H1 (cell line): ENCODE measurements around the gene POLR2C. TPM values are rescaled to one million over a fixed set of nuclear protein-coding genes. Genes with fewer than 3 reads are reported as not detected.

Experiments used
- CTCF ChIA-PET: fragments of 300-600 bp; sonication (Branson Sonifier 250); formaldehyde crosslinking; loops from one replicate; lab custom pipeline; 2021; ENCODE audit not compliant: partially characterized antibody; lab: Charles Lee
- POLR2A ChIA-PET: fragments of 300-600 bp; sonication (Branson Sonifier 250); formaldehyde crosslinking; loops from one replicate; lab custom pipeline; 2021; ENCODE audit warnings: inconsistent platforms; ENCODE audit not compliant: partially characterized antibody; lab: Charles Lee
- DNase-seq, 2 experiments: peaks; one replicate each; pipeline versions ENCODE4 v3.0.0 to v3.0.0-alpha.2; 2010 to 2022; ENCODE audit warnings: low spot score in 2 of 2, low read depth in 1 of 2, mixed read lengths in 1 of 2
- FAIRE-seq: peaks from 2 replicates; lab custom pipeline; 2011; peaks lifted over from hg19 to GRCh38; lab: Jason Lieb, UNC
- H2AFZ ChIP-seq: 2 replicates; pipeline ENCODE4 v1.8.1; 2012; ENCODE audit warnings: low read length, inconsistent platforms
- H2AK5ac ChIP-seq: 2 replicates; pipeline ENCODE4 v1.6.1; 2013; ENCODE audit warnings: low read depth, low read length
- H2BK120ac ChIP-seq: replicated peaks from 2 replicates; pipeline ENCODE3; 2013; ENCODE audit warnings: low read depth, low read length, inconsistent platforms
- H2BK12ac ChIP-seq: 2 replicates; pipeline ENCODE4 v1.6.1; 2013; ENCODE audit warnings: low read depth, low read length
- H2BK15ac ChIP-seq: 2 replicates; pipeline ENCODE4 v1.6.1; 2013; ENCODE audit warnings: low read length
- H2BK20ac ChIP-seq: 2 replicates; pipeline ENCODE4 v1.6.1; 2013; ENCODE audit warnings: low read length
- H2BK5ac ChIP-seq: 2 replicates; pipeline ENCODE4 v1.6.1; 2013; ENCODE audit warnings: low read depth, low read length
- H3K14ac ChIP-seq: 2 replicates; pipeline ENCODE4 v1.6.1; 2013; ENCODE audit warnings: inconsistent platforms; ENCODE audit not compliant: insufficient read length
- H3K18ac ChIP-seq: 2 replicates; pipeline ENCODE4 v1.6.1; 2013; ENCODE audit warnings: low read length; ENCODE audit errors: extremely low read depth
- H3K23ac ChIP-seq: 2 replicates; pipeline ENCODE4 v1.6.1; 2013; ENCODE audit warnings: inconsistent platforms; ENCODE audit not compliant: insufficient read length
- H3K23me2 ChIP-seq: 2 replicates; pipeline ENCODE4 v1.6.1; 2013; ENCODE audit warnings: low read depth, low read length
- H3K27ac ChIP-seq: 2 replicates; pipeline ENCODE4 v1.6.1; 2011; ENCODE audit warnings: low read depth, low read length, inconsistent platforms
- H3K27me3 ChIP-seq, 4 experiments: replicated peaks in 1 of 4; 1 replicate in 1 of 4; 2 replicates in 3 of 4; pipeline versions ENCODE4 v1.6.1 to v1.8.1; 2011 to 2013; ENCODE audit warnings: low read length in 3 of 4, mild to moderate bottlenecking in 3 of 4, inconsistent platforms in 2 of 4, mixed read lengths in 2 of 4, moderate library complexity in 1 of 4; ENCODE audit not compliant: control insufficient read depth in 3 of 4, insufficient read depth in 3 of 4; ENCODE audit errors: extremely low read depth in 1 of 4
- H3K36me3 ChIP-seq, 4 experiments: 2 replicates each; pipeline versions ENCODE4 v1.6.1 to v1.8.1; 2011 to 2013; ENCODE audit warnings: mild to moderate bottlenecking in 4 of 4, low read length in 3 of 4, moderate library complexity in 2 of 4, control low read depth in 1 of 4, inconsistent platforms in 1 of 4; ENCODE audit not compliant: insufficient read depth in 4 of 4, control insufficient read depth in 2 of 4
- H3K4ac ChIP-seq: replicated peaks from 2 replicates; pipeline ENCODE3; 2013; ENCODE audit warnings: low read length, low read depth, mixed read lengths, inconsistent platforms; ENCODE audit not compliant: insufficient read length
- H3K4me1 ChIP-seq, 4 experiments: replicated peaks in 1 of 4; 1 replicate in 1 of 4; 2 replicates in 3 of 4; pipeline versions ENCODE4 v1.6.1 to v1.8.1; 2011 to 2013; ENCODE audit warnings: low read length in 3 of 4, inconsistent platforms in 2 of 4, mixed read lengths in 1 of 4; ENCODE audit not compliant: insufficient read depth in 4 of 4, control insufficient read depth in 3 of 4
- H3K4me2 ChIP-seq, 2 experiments: 2 replicates each; pipeline versions ENCODE4 v1.6.1 to v1.8.1; 2011 to 2013; ENCODE audit warnings: low read depth in 2 of 2, low read length in 2 of 2, control low read depth in 1 of 2, inconsistent platforms in 1 of 2, mild to moderate bottlenecking in 1 of 2; ENCODE audit not compliant: insufficient read depth in 1 of 2
- H3K4me3 ChIP-seq, 4 experiments: fragments of 200-600, 300-600 bp in 1 of 4; sonication (generic), shearing (Covaris generic), sonication (Bioruptor Twin) in 1 of 4; 2 replicates each; pipeline versions ENCODE4 v1.5.1 to v1.8.1; 2011 to 2016; ENCODE audit warnings: low read length in 4 of 4, low read depth in 3 of 4, control low read depth in 2 of 4, inconsistent platforms in 2 of 4, mild to moderate bottlenecking in 2 of 4, mixed read lengths in 1 of 4, moderate library complexity in 1 of 4; ENCODE audit not compliant: insufficient read depth in 2 of 4; ENCODE audit errors: extremely low read depth in 1 of 4
- H3K56ac ChIP-seq: replicated peaks from 2 replicates; pipeline ENCODE3; 2013; ENCODE audit warnings: low read depth, mild to moderate bottlenecking, mixed read lengths, low read length, inconsistent platforms; ENCODE audit not compliant: insufficient read length
- H3K79me1 ChIP-seq: 2 replicates; pipeline ENCODE4 v1.6.1; 2013; ENCODE audit warnings: low read depth, low read length, control low read depth
- H3K79me2 ChIP-seq, 2 experiments: 2 replicates each; pipeline versions ENCODE4 v1.6.1 to v1.8.1; 2012 to 2013; ENCODE audit warnings: low read length in 2 of 2, mild to moderate bottlenecking in 2 of 2, inconsistent platforms in 1 of 2; ENCODE audit not compliant: insufficient read depth in 2 of 2, control insufficient read depth in 1 of 2
- H3K9ac ChIP-seq, 4 experiments: replicated peaks in 1 of 4; 1 replicate in 1 of 4; 2 replicates in 3 of 4; pipeline versions ENCODE4 v1.6.1 to v1.8.1; 2011 to 2013; ENCODE audit warnings: low read depth in 3 of 4, low read length in 3 of 4, control low read depth in 2 of 4, mild to moderate bottlenecking in 2 of 4, moderate library complexity in 2 of 4, inconsistent platforms in 1 of 4; ENCODE audit errors: extremely low read depth in 1 of 4
- H3K9me3 ChIP-seq, 2 experiments: 2 replicates each; pipeline versions ENCODE4 v1.6.1 to v1.8.1; 2012 to 2013; ENCODE audit warnings: mild to moderate bottlenecking in 2 of 2, moderate library complexity in 2 of 2, control low read depth in 1 of 2, inconsistent platforms in 1 of 2, low read depth in 1 of 2, low read length in 1 of 2, mixed read lengths in 1 of 2; ENCODE audit not compliant: insufficient read depth in 2 of 2
- H4K20me1 ChIP-seq, 2 experiments: replicated peaks in 1 of 2; 2 replicates each; pipeline versions ENCODE3 to v1.8.1; 2011 to 2013; ENCODE audit warnings: inconsistent platforms in 2 of 2, low read length in 2 of 2, mild to moderate bottlenecking in 1 of 2; ENCODE audit not compliant: insufficient read depth in 2 of 2, control insufficient read depth in 1 of 2
- H4K5ac ChIP-seq: 2 replicates; pipeline ENCODE4 v1.6.1; 2013; ENCODE audit warnings: low read length, low read depth, mixed read lengths, inconsistent platforms; ENCODE audit not compliant: insufficient read length
- H4K8ac ChIP-seq: 2 replicates; pipeline ENCODE4 v1.8.0; 2013; ENCODE audit warnings: mild to moderate bottlenecking, moderate library complexity, low read length, inconsistent platforms; ENCODE audit not compliant: insufficient read depth; ENCODE audit errors: extremely low read depth
- H4K91ac ChIP-seq: replicated peaks from 2 replicates; pipeline ENCODE3; 2013; ENCODE audit warnings: low read length, mixed read lengths, inconsistent platforms; ENCODE audit not compliant: insufficient read length
- ATF2 ChIP-seq: IDR thresholded peaks from 2 replicates; pipeline ENCODE4 v1.6.1; 2012; ENCODE audit warnings: low read length, inconsistent platforms
- CTBP2 ChIP-seq: IDR thresholded peaks from 2 replicates; pipeline ENCODE4 v1.7.0; 2011; ENCODE audit warnings: borderline replicate concordance, mild to moderate bottlenecking, moderate library complexity, mixed read lengths, low read length; ENCODE audit not compliant: insufficient read depth, insufficient read length
- HDAC2 ChIP-seq, 2 experiments: fragments of 300-600 bp in 1 of 2; sonication (generic) in 1 of 2; IDR thresholded peaks; 2 replicates each; pipeline ENCODE4 v1.6.1; 2011 to 2012; ENCODE audit warnings: low read depth in 2 of 2, low read length in 2 of 2, mild to moderate bottlenecking in 2 of 2, moderate library complexity in 2 of 2, borderline replicate concordance in 1 of 2, inconsistent platforms in 1 of 2
- KDM1A ChIP-seq: fragments of 200-600, 300-600 bp; sonication (generic); IDR thresholded peaks from 2 replicates; pipeline ENCODE4 v1.7.1; 2016; ENCODE audit warnings: mild to moderate bottlenecking, low read length, borderline replicate concordance
- NANOG ChIP-seq: IDR thresholded peaks from 2 replicates; pipeline ENCODE4 v1.6.1; 2011; ENCODE audit warnings: low read length, low read depth, mild to moderate bottlenecking, inconsistent platforms; ENCODE audit not compliant: insufficient read depth, poor library complexity, severe bottlenecking
- RAD21 ChIP-seq, 2 experiments: IDR thresholded peaks in 1 of 2; conservative IDR thresholded peaks in 1 of 2; 2 replicates each; pipeline ENCODE4 v1.6.1; 2011; ENCODE audit warnings: low read depth in 2 of 2, low read length in 2 of 2, improper control_type of control experiment in 1 of 2, inconsistent platforms in 1 of 2, mild to moderate bottlenecking in 1 of 2, moderate library complexity in 1 of 2
- whole genome bisulfite sequencing, 2 experiments: shearing (Covaris generic) in 1 of 2; methylation state at CpG; one replicate each; pipeline versions ENCODE4 v1.1.6 to v1.1.7; 2013 to 2015; ENCODE audit warnings: low lambda C conversion rate in 2 of 2, mixed read lengths in 2 of 2, inconsistent platforms in 1 of 2, low coverage in 1 of 2, missing lambda C conversion rate in 1 of 2; ENCODE audit not compliant: insufficient replicate concordance in 2 of 2, insufficient coverage in 1 of 2, insufficient read length in 1 of 2; ENCODE audit errors: extremely low coverage in 1 of 2, missing lambda C conversion rate in 1 of 2; 5-methylcytosine and 5-hydroxymethylcytosine counted together
- polyA plus RNA-seq, 7 experiments: library from polyadenylated mRNA; depleted of rRNA in 3 of 7; stranded (reverse) in 5 of 7; unstranded in 2 of 7; fragments of >200 nt in 5 of 7; fragments of 200-250 nt in 2 of 7; gene quantifications; 1 replicate in 5 of 7; 2 replicates in 1 of 7; 4 replicates in 1 of 7; pipeline versions ENCODE4 v1.2.1 to v1.2.3, GENCODE V29; 2011 to 2013; ENCODE audit warnings: missing spikeins in 2 of 7, mixed read lengths in 2 of 7
- total RNA-seq: library from RNA; stranded (reverse); fragmentation: NEBNext Ultra II Directional; extraction: Animal tissue kit (Norgen Biotek cat#: 25700); gene quantifications from 2 replicates; pipeline ENCODE4 v1.2.1, GENCODE V29; 2021

Gene POLR2C
- total and polyA plus RNA-seq, 2 of the 8 experiments (the other 6 are each of a cell fraction or from before 2014, with no cell fraction given), result 72.5 to 132 TPM

GRCh38 chr16:57419506-57419905 is 43.0 kb upstream of the POLR2C start:
- Histone ChIP-seq H3K27ac (no peak overlapping the region), H2BK15ac (no peak overlapping the region), H3K36me3 (no peaks in the 10 kb centered on the region), H3K4me2 (no peak overlapping the region), H4K5ac (no peak overlapping the region), H2BK20ac (no peak overlapping the region), H2BK5ac (no peak overlapping the region), H4K20me1 (no peaks in the 10 kb centered on the region), H2BK120ac (no peak overlapping the region), H2AFZ (0 out of 2 replicates have a peak overlapping the region, but pooled peaks have one; percentile 85), H3K79me1 (no peaks in the 10 kb centered on the region), H2AK5ac (no peak overlapping the region), H3K9ac (no peak overlapping the region), H3K23me2 (0 out of 2 replicates have a peak, but pooled peaks cover 3% of the 10 kb centered on the region), H3K18ac (no peak overlapping the region), H3K4ac (no peak overlapping the region), H2BK12ac (no peak overlapping the region), H3K14ac (no peak overlapping the region), H3K79me2 (no peaks in the 10 kb centered on the region), H3K23ac (no peak overlapping the region), H4K91ac (no peak overlapping the region), H3K9me3 (no peaks in the 10 kb centered on the region), H3K4me1 (peaks cover 0 to 12% (median 7%) of the 10 kb centered on the region in 4 experiments; a peak in 6 of 7 replicates), H3K56ac (no peak overlapping the region), H3K4me3 (no peak overlapping the region), H4K8ac (no peak overlapping the region), H3K27me3 (no peaks in the 10 kb centered on the region)
- DNase-seq, result no peak
- no peak for TF ChIP-seq CTBP2
- no peak for TF ChIP-seq RAD21 (IDR thresholded peaks at IDR 0.05 in 1 of 2, conservative IDR thresholded peaks at IDR 0.05 in 1 of 2; ENCODE audit: low read depth in 2 of 2, low read length in 2 of 2)
- no peak for TF ChIP-seq NANOG
- no peak for TF ChIP-seq ATF2
- no peak for TF ChIP-seq HDAC2 (IDR thresholded peaks at IDR 0.05; ENCODE audit: borderline replicate concordance in 1 of 2, low read depth in 2 of 2, low read length in 2 of 2)
- no peak for TF ChIP-seq KDM1A
- ChIA-PET POLR2A (interaction anchor here (0.6 to 4.9 kb wide), 5 partner anchors 100 to 123 kb away, joined by 3 to 47 read pairs (median 3); no protein-coding TSS in a partner anchor), CTCF (interaction anchor here (0.8 to 19.2 kb wide), 35 partner anchors 7 to 174 kb away, joined by 3 to 513 read pairs (median 5); partner anchors contain the start of genes ARL2BP, CCL17, CIAPIN1 and COQ9)
- no peak for FAIRE-seq
- 90% methylated on average over 6 of the region's 6 CpGs; no CpG with 5 or more reads in 1 of the 2 experiments for WGBS, 2 experiments
